NT2/D1 (cell line): ENCODE measurements around the gene APC.

Experiments
- DNase-seq: peaks from one replicate; pipeline ENCODE4 v3.0.0-alpha.2; 2011; ENCODE audit warnings: low read depth, low spot score
- H3K27me3 ChIP-seq: 2 replicates; pipeline ENCODE4 v1.6.0; 2011; ENCODE audit warnings: mild to moderate bottlenecking; ENCODE audit not compliant: insufficient read length, insufficient read depth
- H3K36me3 ChIP-seq: 2 replicates; pipeline ENCODE4 v1.6.1; 2011; ENCODE audit warnings: mild to moderate bottlenecking, low read length, mixed read lengths; ENCODE audit not compliant: insufficient read depth, insufficient read length
- H3K4me1 ChIP-seq: 2 replicates; pipeline ENCODE4 v1.5.1; 2011; ENCODE audit not compliant: insufficient read depth, insufficient read length
- H3K4me3 ChIP-seq: 2 replicates; pipeline ENCODE4 v1.5.1; 2011; ENCODE audit warnings: low read depth; ENCODE audit not compliant: insufficient read length
- H3K9ac ChIP-seq: 2 replicates; pipeline ENCODE4 v1.6.0; 2011; ENCODE audit warnings: low read depth; ENCODE audit not compliant: insufficient read length
- H3K9me3 ChIP-seq: 2 replicates; pipeline ENCODE4 v1.5.1; 2011; ENCODE audit warnings: mild to moderate bottlenecking, low read length; ENCODE audit not compliant: insufficient read depth
- SUZ12 ChIP-seq: IDR thresholded peaks from 2 replicates; pipeline ENCODE4 v1.6.1; 2011; ENCODE audit not compliant: insufficient read length, insufficient read depth; ENCODE audit errors: extremely low read depth
- YY1 ChIP-seq: IDR thresholded peaks from 2 replicates; pipeline ENCODE4 v1.6.1; 2011; ENCODE audit not compliant: insufficient read length, insufficient read depth
- ZNF274 ChIP-seq: IDR thresholded peaks from 2 replicates; pipeline ENCODE4 v1.6.1; 2011; ENCODE audit warnings: mild to moderate bottlenecking, low read depth, low read length

The APC gene

DNA sequence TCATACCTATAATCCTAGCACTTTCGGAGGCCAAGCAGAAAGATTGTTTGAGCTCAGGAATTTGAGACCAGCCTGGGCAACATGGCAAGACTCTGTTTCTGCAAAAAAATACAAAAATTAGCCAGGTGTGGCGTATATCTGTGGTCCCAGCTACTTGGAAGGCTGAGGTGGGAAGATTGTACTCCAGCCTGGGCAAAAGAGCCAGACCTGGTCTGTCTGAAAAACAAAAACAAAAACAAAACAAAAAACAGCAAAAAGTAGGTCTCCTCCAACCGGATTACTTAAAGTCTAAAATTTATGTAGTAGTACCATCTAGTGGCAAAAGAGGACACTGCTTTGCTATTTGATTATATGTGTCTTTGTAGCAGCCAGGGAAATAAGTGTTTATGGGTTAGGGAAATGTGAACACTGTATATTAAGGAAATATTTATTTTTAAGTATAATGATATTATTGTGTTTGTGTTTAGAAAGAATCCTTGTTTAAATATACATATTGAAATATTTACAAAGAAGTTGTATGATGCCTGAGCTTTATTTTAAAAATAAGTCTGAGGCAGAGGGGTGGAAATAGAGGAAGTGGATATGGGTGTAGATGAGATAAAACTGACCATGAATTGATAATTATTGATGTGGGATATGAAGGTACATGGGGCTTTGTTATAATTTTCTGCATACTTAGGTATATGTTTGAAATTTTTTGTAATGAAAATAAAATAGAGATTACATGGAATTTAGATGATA is 20.0 kb downstream of the APC start:
- TF ChIP-seq ZNF274 (no peak), YY1 (no peak), SUZ12 (no peak)
- no peak overlapping the region for H3K9ac ChIP-seq

DNA sequence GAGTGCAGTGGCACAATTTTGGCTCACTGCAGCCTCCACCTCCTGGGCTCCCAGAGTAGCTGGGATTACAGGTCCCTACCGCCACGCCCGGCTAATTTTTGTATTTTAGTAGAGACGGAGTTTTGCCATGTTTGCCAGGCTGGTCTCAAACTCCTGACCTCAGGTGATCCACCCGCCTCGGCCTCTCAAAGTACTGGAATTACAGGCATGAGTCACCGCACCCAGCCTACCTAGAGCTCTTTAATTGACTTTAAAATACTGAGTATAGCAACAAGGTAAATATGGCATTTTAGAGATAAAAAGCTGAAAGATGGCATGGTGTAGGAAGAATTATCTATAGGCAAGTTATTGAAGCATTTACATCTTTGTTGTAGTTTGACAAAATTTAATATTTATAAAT is 21.0 kb downstream of the APC start:
- no peak for DNase-seq
- H3K9ac ChIP-seq: no peak overlapping the region
- TF ChIP-seq ZNF274 (no peak), SUZ12 (no peak), YY1 (no peak)
- H3K36me3 ChIP-seq: no peaks in the 10 kb centered on the region
- H3K9me3 ChIP-seq: no peaks in the 10 kb centered on the region
- H3K4me3 ChIP-seq: no peak overlapping the region
- no peaks in the 10 kb centered on the region for H3K27me3 ChIP-seq
- H3K4me1 ChIP-seq: no peaks in the 10 kb centered on the region

More for the DNA sequence above, 20.0 kb downstream of the APC start:
- H3K4me1 ChIP-seq: no peaks in the 10 kb centered on the region
- no peaks in the 10 kb centered on the region for H3K9me3 ChIP-seq
- DNase-seq: no peak
- H3K4me3 ChIP-seq: no peak overlapping the region
- H3K27me3 ChIP-seq: no peaks in the 10 kb centered on the region
- no peaks in the 10 kb centered on the region for H3K36me3 ChIP-seq

DNA sequence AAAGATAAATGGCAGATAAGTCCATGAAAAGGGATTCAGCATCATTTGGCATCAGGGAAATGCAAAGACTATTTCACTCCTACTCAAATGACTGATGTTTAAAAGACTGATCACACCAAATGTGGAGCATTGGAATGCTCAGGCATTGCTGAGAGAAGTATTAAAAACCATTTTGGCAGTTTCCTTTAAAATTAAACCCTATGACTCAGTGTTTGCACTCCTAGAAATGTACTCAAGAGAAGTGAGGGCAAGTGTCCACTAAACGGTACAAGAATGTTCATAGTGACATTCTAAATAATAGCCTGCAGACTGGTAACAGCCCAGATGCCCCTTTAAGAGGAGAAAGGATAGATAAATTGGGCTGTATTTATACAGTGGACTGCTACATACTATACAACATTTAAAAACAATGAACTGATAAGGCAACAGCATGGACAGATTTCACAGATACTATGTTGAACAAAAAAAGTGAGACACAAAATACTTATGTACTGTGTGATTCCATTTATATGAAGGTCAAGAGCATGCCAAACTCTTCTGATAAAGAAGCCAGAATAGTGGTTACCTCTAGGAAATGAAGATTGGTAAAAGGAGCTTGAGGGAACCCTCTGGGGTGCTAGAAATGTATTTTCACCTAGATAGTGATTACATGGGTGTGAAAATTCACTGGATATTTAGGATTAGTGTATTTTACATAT is 24.6 kb downstream of the APC start:
- no peaks in the 10 kb centered on the region for H3K36me3 ChIP-seq
- H3K27me3 ChIP-seq: no peaks in the 10 kb centered on the region
- no peak for TF ChIP-seq SUZ12
- no peak for TF ChIP-seq ZNF274
- TF ChIP-seq YY1: no peak
- H3K4me1 ChIP-seq: no peaks in the 10 kb centered on the region
- H3K9me3 ChIP-seq: no peaks in the 10 kb centered on the region
- DNase-seq: no peak
- H3K9ac ChIP-seq: no peak overlapping the region
- H3K4me3 ChIP-seq: no peak overlapping the region

DNA sequence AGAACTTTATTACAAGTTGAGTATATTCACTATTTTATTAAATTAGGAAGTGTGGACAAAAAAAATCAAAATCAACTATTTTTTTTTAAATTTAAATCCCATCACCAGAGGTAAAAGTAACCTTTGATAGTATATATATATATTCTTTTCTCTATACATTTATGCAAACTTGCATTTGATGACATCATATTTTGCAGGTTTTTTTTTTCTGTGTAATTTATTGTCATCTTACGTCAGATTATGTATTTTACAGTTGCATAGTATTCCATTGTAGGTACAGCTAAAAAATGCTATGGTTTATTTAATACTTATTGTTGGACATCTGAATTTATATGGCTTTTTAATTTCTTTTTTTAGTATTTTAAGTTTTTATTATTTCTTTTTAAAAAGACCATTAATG is 25.5 kb downstream of the APC start:
- Histone ChIP-seq H3K4me3 (no peak overlapping the region), H3K27me3 (no peaks in the 10 kb centered on the region), H3K36me3 (peaks cover 8% of the 10 kb centered on the region), H3K9me3 (no peaks in the 10 kb centered on the region), H3K9ac (no peak overlapping the region), H3K4me1 (no peaks in the 10 kb centered on the region)
- no peak for DNase-seq
- TF ChIP-seq SUZ12 (no peak), ZNF274 (no peak), YY1 (no peak)

DNA sequence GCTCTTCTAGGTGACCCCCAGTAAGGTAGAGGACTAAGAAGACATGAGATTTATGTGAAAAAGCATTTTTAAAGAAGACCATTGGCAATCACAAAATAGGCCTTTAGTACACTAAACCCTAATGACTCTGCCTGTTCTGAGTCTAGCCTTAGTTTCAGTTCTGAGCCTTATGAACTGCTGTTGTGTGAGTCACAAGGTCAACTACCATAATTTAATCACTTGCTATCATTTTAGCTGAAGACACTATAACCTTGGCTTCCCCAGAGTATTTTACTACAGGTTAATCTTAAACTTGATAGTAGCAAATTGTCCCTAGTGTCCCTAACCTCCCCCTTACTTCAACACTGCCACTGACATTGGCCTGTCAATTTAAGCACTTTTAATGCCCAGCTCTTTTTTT is 34.4 kb downstream of the APC start:
- Histone ChIP-seq H3K4me3 (no peak overlapping the region), H3K36me3 (peaks cover 14% of the 10 kb centered on the region), H3K9me3 (no peaks in the 10 kb centered on the region), H3K27me3 (no peaks in the 10 kb centered on the region), H3K9ac (no peak overlapping the region), H3K4me1 (no peaks in the 10 kb centered on the region)
- DNase-seq: no peak
- TF ChIP-seq SUZ12 (no peak), ZNF274 (no peak), YY1 (no peak)

DNA sequence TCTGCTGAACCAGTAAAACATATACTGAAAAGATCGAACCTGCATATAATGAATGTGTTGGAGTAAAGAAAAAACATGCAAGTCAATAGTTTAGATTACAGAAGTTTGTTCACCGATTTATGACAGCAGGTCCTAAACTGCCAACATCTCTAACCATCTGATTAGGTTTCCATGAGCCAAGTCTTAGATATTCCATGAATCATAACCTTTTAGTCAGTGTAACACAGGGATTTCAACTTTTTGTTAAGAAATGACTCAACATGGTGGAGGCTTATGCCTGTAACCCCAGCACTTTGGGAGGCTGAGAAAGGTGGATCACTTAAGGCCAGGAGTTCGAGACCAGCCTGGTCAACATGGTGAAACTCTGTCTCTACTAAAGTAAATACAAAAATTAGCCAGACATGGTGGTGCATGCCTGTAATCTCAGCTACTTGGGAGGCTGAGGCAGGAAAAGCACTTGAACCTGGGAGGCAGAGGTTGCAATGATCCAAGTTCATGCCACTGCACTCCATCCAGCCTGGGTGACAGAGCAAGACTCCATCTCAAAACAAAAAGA is 38.7 kb downstream of the APC start:
- no peak for DNase-seq
- Histone ChIP-seq H3K27me3 (no peaks in the 10 kb centered on the region), H3K9me3 (no peaks in the 10 kb centered on the region), H3K9ac (no peak overlapping the region), H3K4me1 (no peaks in the 10 kb centered on the region), H3K36me3 (peaks cover 12% of the 10 kb centered on the region), H3K4me3 (no peak overlapping the region)
- TF ChIP-seq ZNF274: no peak
- no peak for TF ChIP-seq SUZ12
- no peak for TF ChIP-seq YY1

DNA sequence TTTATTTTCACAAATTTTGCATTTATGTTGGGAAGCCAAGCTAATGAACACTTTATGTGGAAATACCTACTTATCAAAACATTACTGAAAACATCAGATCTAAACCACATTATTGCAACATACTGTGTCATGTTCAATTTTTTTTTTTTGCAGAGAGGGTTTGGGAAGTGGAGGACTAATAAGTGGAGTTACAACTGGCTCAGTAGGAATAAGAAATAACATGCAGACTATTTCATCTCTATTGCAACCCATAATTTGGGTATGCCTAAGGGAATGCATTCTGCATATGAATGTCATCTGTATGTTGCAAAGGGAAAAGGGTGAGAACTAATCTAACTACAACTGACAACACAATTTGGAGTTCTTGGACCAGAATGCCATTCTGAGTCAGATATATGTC is 41.8 kb downstream of the APC start:
- no peaks in the 10 kb centered on the region for H3K9me3 ChIP-seq
- no peak for DNase-seq
- no peak overlapping the region for H3K4me3 ChIP-seq
- no peaks in the 10 kb centered on the region for H3K27me3 ChIP-seq
- H3K36me3 ChIP-seq: peaks cover 18% of the 10 kb centered on the region
- H3K9ac ChIP-seq: no peak overlapping the region
- TF ChIP-seq SUZ12 (no peak), ZNF274 (no peak), YY1 (no peak)
- no peaks in the 10 kb centered on the region for H3K4me1 ChIP-seq

DNA sequence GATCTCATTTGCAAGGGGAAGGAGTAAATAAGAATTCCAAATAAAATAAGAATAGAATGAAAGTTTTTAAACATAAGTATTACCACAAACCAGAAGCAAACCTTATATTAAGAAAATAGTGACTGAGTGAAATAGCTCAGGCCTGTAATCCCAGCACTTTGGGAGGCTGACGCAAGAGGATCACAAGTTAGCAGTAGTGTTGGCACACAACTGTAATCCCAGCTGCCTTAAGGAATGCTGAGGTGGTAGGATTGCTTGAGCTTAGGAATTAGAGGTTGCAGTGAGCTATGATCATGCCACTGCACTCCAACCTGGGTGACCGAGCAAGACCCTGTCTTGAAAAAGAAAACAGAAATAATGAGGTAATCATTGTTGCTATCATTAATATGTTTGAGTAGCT is 47.0 kb downstream of the APC start:
- no peaks in the 10 kb centered on the region for H3K9me3 ChIP-seq
- no peak overlapping the region for H3K9ac ChIP-seq
- no peaks in the 10 kb centered on the region for H3K4me1 ChIP-seq
- no peaks in the 10 kb centered on the region for H3K27me3 ChIP-seq
- TF ChIP-seq SUZ12 (no peak), ZNF274 (no peak), YY1 (no peak)
- peaks cover 14% of the 10 kb centered on the region for H3K36me3 ChIP-seq
- DNase-seq: no peak
- no peak overlapping the region for H3K4me3 ChIP-seq
